H1 (cell line): ENCODE results near the gene ACKR3. TPM values are rescaled to one million over a fixed set of nuclear protein-coding genes. Genes with fewer than 3 reads are reported as not detected.

ENCODE experiments used
- CTCF ChIA-PET: fragments of 300-600 bp; sonication (Branson Sonifier 250); formaldehyde crosslinking; loops from one replicate; lab custom pipeline; 2021; ENCODE audit not compliant: partially characterized antibody; lab: Charles Lee
- POLR2A ChIA-PET: fragments of 300-600 bp; sonication (Branson Sonifier 250); formaldehyde crosslinking; loops from one replicate; lab custom pipeline; 2021; ENCODE audit warnings: inconsistent platforms; ENCODE audit not compliant: partially characterized antibody; lab: Charles Lee
- DNase-seq, 2 experiments: peaks; one replicate each; pipeline versions ENCODE4 v3.0.0 to v3.0.0-alpha.2; 2010 to 2022; ENCODE audit warnings: low spot score in 2 of 2, low read depth in 1 of 2, mixed read lengths in 1 of 2
- FAIRE-seq: peaks from 2 replicates; lab custom pipeline; 2011; peaks lifted over from hg19 to GRCh38; lab: Jason Lieb, UNC
- H2AFZ ChIP-seq: 2 replicates; pipeline ENCODE4 v1.8.1; 2012; ENCODE audit warnings: low read length, inconsistent platforms
- H2AK5ac ChIP-seq: 2 replicates; pipeline ENCODE4 v1.6.1; 2013; ENCODE audit warnings: low read depth, low read length
- H2BK120ac ChIP-seq: replicated peaks from 2 replicates; pipeline ENCODE3; 2013; ENCODE audit warnings: low read depth, low read length, inconsistent platforms
- H2BK12ac ChIP-seq: 2 replicates; pipeline ENCODE4 v1.6.1; 2013; ENCODE audit warnings: low read depth, low read length
- H2BK15ac ChIP-seq: 2 replicates; pipeline ENCODE4 v1.6.1; 2013; ENCODE audit warnings: low read length
- H2BK20ac ChIP-seq: 2 replicates; pipeline ENCODE4 v1.6.1; 2013; ENCODE audit warnings: low read length
- H2BK5ac ChIP-seq: 2 replicates; pipeline ENCODE4 v1.6.1; 2013; ENCODE audit warnings: low read depth, low read length
- H3K14ac ChIP-seq: 2 replicates; pipeline ENCODE4 v1.6.1; 2013; ENCODE audit warnings: inconsistent platforms; ENCODE audit not compliant: insufficient read length
- H3K18ac ChIP-seq: 2 replicates; pipeline ENCODE4 v1.6.1; 2013; ENCODE audit warnings: low read length; ENCODE audit errors: extremely low read depth
- H3K23ac ChIP-seq: 2 replicates; pipeline ENCODE4 v1.6.1; 2013; ENCODE audit warnings: inconsistent platforms; ENCODE audit not compliant: insufficient read length
- H3K23me2 ChIP-seq: 2 replicates; pipeline ENCODE4 v1.6.1; 2013; ENCODE audit warnings: low read depth, low read length
- H3K27ac ChIP-seq: 2 replicates; pipeline ENCODE4 v1.6.1; 2011; ENCODE audit warnings: low read depth, low read length, inconsistent platforms
- H3K27me3 ChIP-seq, 4 experiments: replicated peaks in 1 of 4; 1 replicate in 1 of 4; 2 replicates in 3 of 4; pipeline versions ENCODE4 v1.6.1 to v1.8.1; 2011 to 2013; ENCODE audit warnings: low read length in 3 of 4, mild to moderate bottlenecking in 3 of 4, inconsistent platforms in 2 of 4, mixed read lengths in 2 of 4, moderate library complexity in 1 of 4; ENCODE audit not compliant: control insufficient read depth in 3 of 4, insufficient read depth in 3 of 4; ENCODE audit errors: extremely low read depth in 1 of 4
- H3K36me3 ChIP-seq, 4 experiments: 2 replicates each; pipeline versions ENCODE4 v1.6.1 to v1.8.1; 2011 to 2013; ENCODE audit warnings: mild to moderate bottlenecking in 4 of 4, low read length in 3 of 4, moderate library complexity in 2 of 4, control low read depth in 1 of 4, inconsistent platforms in 1 of 4; ENCODE audit not compliant: insufficient read depth in 4 of 4, control insufficient read depth in 2 of 4
- H3K4ac ChIP-seq: replicated peaks from 2 replicates; pipeline ENCODE3; 2013; ENCODE audit warnings: low read length, low read depth, mixed read lengths, inconsistent platforms; ENCODE audit not compliant: insufficient read length
- H3K4me1 ChIP-seq, 4 experiments: replicated peaks in 1 of 4; 1 replicate in 1 of 4; 2 replicates in 3 of 4; pipeline versions ENCODE4 v1.6.1 to v1.8.1; 2011 to 2013; ENCODE audit warnings: low read length in 3 of 4, inconsistent platforms in 2 of 4, mixed read lengths in 1 of 4; ENCODE audit not compliant: insufficient read depth in 4 of 4, control insufficient read depth in 3 of 4
- H3K4me2 ChIP-seq, 2 experiments: 2 replicates each; pipeline versions ENCODE4 v1.6.1 to v1.8.1; 2011 to 2013; ENCODE audit warnings: low read depth in 2 of 2, low read length in 2 of 2, control low read depth in 1 of 2, inconsistent platforms in 1 of 2, mild to moderate bottlenecking in 1 of 2; ENCODE audit not compliant: insufficient read depth in 1 of 2
- H3K4me3 ChIP-seq, 4 experiments: fragments of 200-600, 300-600 bp in 1 of 4; sonication (generic), shearing (Covaris generic), sonication (Bioruptor Twin) in 1 of 4; 2 replicates each; pipeline versions ENCODE4 v1.5.1 to v1.8.1; 2011 to 2016; ENCODE audit warnings: low read length in 4 of 4, low read depth in 3 of 4, control low read depth in 2 of 4, inconsistent platforms in 2 of 4, mild to moderate bottlenecking in 2 of 4, mixed read lengths in 1 of 4, moderate library complexity in 1 of 4; ENCODE audit not compliant: insufficient read depth in 2 of 4; ENCODE audit errors: extremely low read depth in 1 of 4
- H3K56ac ChIP-seq: replicated peaks from 2 replicates; pipeline ENCODE3; 2013; ENCODE audit warnings: low read depth, mild to moderate bottlenecking, mixed read lengths, low read length, inconsistent platforms; ENCODE audit not compliant: insufficient read length
- H3K79me1 ChIP-seq: 2 replicates; pipeline ENCODE4 v1.6.1; 2013; ENCODE audit warnings: low read depth, low read length, control low read depth
- H3K79me2 ChIP-seq, 2 experiments: 2 replicates each; pipeline versions ENCODE4 v1.6.1 to v1.8.1; 2012 to 2013; ENCODE audit warnings: low read length in 2 of 2, mild to moderate bottlenecking in 2 of 2, inconsistent platforms in 1 of 2; ENCODE audit not compliant: insufficient read depth in 2 of 2, control insufficient read depth in 1 of 2
- H3K9ac ChIP-seq, 4 experiments: replicated peaks in 1 of 4; 1 replicate in 1 of 4; 2 replicates in 3 of 4; pipeline versions ENCODE4 v1.6.1 to v1.8.1; 2011 to 2013; ENCODE audit warnings: low read depth in 3 of 4, low read length in 3 of 4, control low read depth in 2 of 4, mild to moderate bottlenecking in 2 of 4, moderate library complexity in 2 of 4, inconsistent platforms in 1 of 4; ENCODE audit errors: extremely low read depth in 1 of 4
- H3K9me3 ChIP-seq, 2 experiments: 2 replicates each; pipeline versions ENCODE4 v1.6.1 to v1.8.1; 2012 to 2013; ENCODE audit warnings: mild to moderate bottlenecking in 2 of 2, moderate library complexity in 2 of 2, control low read depth in 1 of 2, inconsistent platforms in 1 of 2, low read depth in 1 of 2, low read length in 1 of 2, mixed read lengths in 1 of 2; ENCODE audit not compliant: insufficient read depth in 2 of 2
- H4K20me1 ChIP-seq, 2 experiments: replicated peaks in 1 of 2; 2 replicates each; pipeline versions ENCODE3 to v1.8.1; 2011 to 2013; ENCODE audit warnings: inconsistent platforms in 2 of 2, low read length in 2 of 2, mild to moderate bottlenecking in 1 of 2; ENCODE audit not compliant: insufficient read depth in 2 of 2, control insufficient read depth in 1 of 2
- H4K5ac ChIP-seq: 2 replicates; pipeline ENCODE4 v1.6.1; 2013; ENCODE audit warnings: low read length, low read depth, mixed read lengths, inconsistent platforms; ENCODE audit not compliant: insufficient read length
- H4K8ac ChIP-seq: 2 replicates; pipeline ENCODE4 v1.8.0; 2013; ENCODE audit warnings: mild to moderate bottlenecking, moderate library complexity, low read length, inconsistent platforms; ENCODE audit not compliant: insufficient read depth; ENCODE audit errors: extremely low read depth
- H4K91ac ChIP-seq: replicated peaks from 2 replicates; pipeline ENCODE3; 2013; ENCODE audit warnings: low read length, mixed read lengths, inconsistent platforms; ENCODE audit not compliant: insufficient read length
- ASH2L ChIP-seq: fragments of 200-600, 300-600 bp; sonication (generic); IDR thresholded peaks from one replicate; pipeline ENCODE4 v1.7.1; 2017; ENCODE audit warnings: low read length
- CBX8 ChIP-seq: fragments of 300-800, 300-1000 bp; sonication (generic); IDR thresholded peaks from 2 replicates; pipeline ENCODE4 v1.7.1; 2016; ENCODE audit warnings: low read depth, low read length, borderline replicate concordance
- HDAC6 ChIP-seq: IDR thresholded peaks from one replicate; pipeline ENCODE4 v1.7.1; 2012; ENCODE audit warnings: low read depth, mild to moderate bottlenecking, inconsistent platforms, low read length, moderate library complexity
- JUN ChIP-seq: IDR thresholded peaks from 2 replicates; pipeline ENCODE4 v1.6.1; 2011; ENCODE audit warnings: low read depth, mild to moderate bottlenecking, improper control_type of control experiment, low read length
- KDM5A ChIP-seq: fragments of 200-600 bp; IDR thresholded peaks from 2 replicates; pipeline ENCODE4 v1.7.1; 2012; ENCODE audit warnings: mild to moderate bottlenecking, low read length, inconsistent platforms, mixed read lengths
- NRF1 ChIP-seq: IDR thresholded peaks from 2 replicates; pipeline ENCODE4 v1.6.1; 2011; ENCODE audit warnings: mild to moderate bottlenecking, low read depth, low read length, improper control_type of control experiment
- POLR2AphosphoS5 ChIP-seq: IDR thresholded peaks from 2 replicates; pipeline ENCODE4 v1.6.1; 2011; ENCODE audit warnings: low read depth, low read length
- SIN3A ChIP-seq, 2 experiments: IDR thresholded peaks in 1 of 2; conservative IDR thresholded peaks in 1 of 2; 2 replicates each; pipeline ENCODE4 v1.6.1; 2011 to 2012; ENCODE audit warnings: low read length in 2 of 2, improper control_type of control experiment in 1 of 2, low read depth in 1 of 2, mild to moderate bottlenecking in 1 of 2
- SIX5 ChIP-seq: IDR thresholded peaks from 2 replicates; pipeline ENCODE4 v1.6.1; 2011; ENCODE audit warnings: mild to moderate bottlenecking, low read depth, low read length
- SP2 ChIP-seq: IDR thresholded peaks from 2 replicates; pipeline ENCODE4 v1.6.1; 2012; ENCODE audit warnings: mild to moderate bottlenecking, low read length, inconsistent platforms
- SRF ChIP-seq: IDR thresholded peaks from 2 replicates; pipeline ENCODE4 v1.6.1; 2011; ENCODE audit warnings: mild to moderate bottlenecking, low read depth, low read length, moderate library complexity
- SUZ12 ChIP-seq: fragments of 200-600 bp; sonication (generic); IDR thresholded peaks from 2 replicates; pipeline ENCODE4 v1.6.1; 2012; ENCODE audit warnings: mild to moderate bottlenecking, inconsistent platforms, low read length, moderate library complexity, mixed read lengths
- TAF1 ChIP-seq: IDR thresholded peaks from 2 replicates; pipeline ENCODE4 v1.6.1; 2011; ENCODE audit warnings: mild to moderate bottlenecking, low read depth, low read length
- USF2 ChIP-seq: IDR thresholded peaks from 2 replicates; pipeline ENCODE4 v1.6.1; 2011; ENCODE audit warnings: low read length, improper control_type of control experiment
- WGBS, 2 experiments: shearing (Covaris generic) in 1 of 2; methylation state at CpG; one replicate each; pipeline versions ENCODE4 v1.1.6 to v1.1.7; 2013 to 2015; ENCODE audit warnings: low lambda C conversion rate in 2 of 2, mixed read lengths in 2 of 2, inconsistent platforms in 1 of 2, low coverage in 1 of 2, missing lambda C conversion rate in 1 of 2; ENCODE audit not compliant: insufficient replicate concordance in 2 of 2, insufficient coverage in 1 of 2, insufficient read length in 1 of 2; ENCODE audit errors: extremely low coverage in 1 of 2, missing lambda C conversion rate in 1 of 2; 5-methylcytosine and 5-hydroxymethylcytosine counted together
- polyA plus RNA-seq, 7 experiments: library from polyadenylated mRNA; depleted of rRNA in 3 of 7; stranded (reverse) in 5 of 7; unstranded in 2 of 7; fragments of >200 nt in 5 of 7; fragments of 200-250 nt in 2 of 7; gene quantifications; 1 replicate in 5 of 7; 2 replicates in 1 of 7; 4 replicates in 1 of 7; pipeline versions ENCODE4 v1.2.1 to v1.2.3, GENCODE V29; 2011 to 2013; ENCODE audit warnings: missing spikeins in 2 of 7, mixed read lengths in 2 of 7
- total RNA-seq: library from RNA; stranded (reverse); fragmentation: NEBNext Ultra II Directional; extraction: Animal tissue kit (Norgen Biotek cat#: 25700); gene quantifications from 2 replicates; pipeline ENCODE4 v1.2.1, GENCODE V29; 2021

ACKR3 gene
- total and polyA plus RNA-seq, 2 of the 8 experiments (the other 6 are each of a cell fraction or from before 2014, with no cell fraction given): 1.4 to 24.4 TPM

- H3K23me2 ChIP-seq: no peaks in the 10 kb centered on the region
- WGBS, 2 experiments: 82% methylated on average over 6 of the region's 6 CpGs; no CpG with 5 or more reads in 1 of the 2 experiments
- H2BK120ac ChIP-seq: no peak overlapping the region
- H4K8ac ChIP-seq: no peak overlapping the region
- H2AFZ ChIP-seq: no peak overlapping the region
- H3K18ac ChIP-seq: no peak overlapping the region
- H3K79me1 ChIP-seq: no peaks in the 10 kb centered on the region
- no peak overlapping the region for H3K56ac ChIP-seq
- H3K9me3 ChIP-seq: no peaks in the 10 kb centered on the region
- ChIA-PET CTCF (interaction anchor here (0.6 to 6.0 kb wide), 7 partner anchors 8 to 46 kb away, joined by 3 to 35 read pairs (median 3); no protein-coding TSS in a partner anchor), POLR2A (interaction anchor here (1.4 kb wide), 1 partner anchor 15 kb away, joined by 3 read pairs; no protein-coding TSS in a partner anchor)
- H3K4me3 ChIP-seq: no peak overlapping the region
- H3K14ac ChIP-seq: no peak overlapping the region
- no peak overlapping the region for H4K91ac ChIP-seq
- H3K4me2 ChIP-seq: no peak overlapping the region
- H4K5ac ChIP-seq: no peak overlapping the region
- no peak overlapping the region for H2BK15ac ChIP-seq
- H3K4ac ChIP-seq: no peak overlapping the region
- no peak overlapping the region for H3K9ac ChIP-seq
- H4K20me1 ChIP-seq: no peaks in the 10 kb centered on the region
- no peak overlapping the region for H2AK5ac ChIP-seq
- peaks cover 0 to 3% (median 0%) of the 10 kb centered on the region in 4 experiments; a peak in 1 of 7 replicates for H3K27me3 ChIP-seq
- H3K79me2 ChIP-seq: no peaks in the 10 kb centered on the region
- H3K4me1 ChIP-seq: peaks cover 0 to 3% (median 3%) of the 10 kb centered on the region in 4 experiments; a peak in 3 of 7 replicates
- H2BK20ac ChIP-seq: no peak overlapping the region
- FAIRE-seq (no peak), DNase-seq (no peak)
- no peak overlapping the region for H3K23ac ChIP-seq
- no peak overlapping the region for H2BK12ac ChIP-seq
- no peak overlapping the region for H2BK5ac ChIP-seq
- H3K36me3 ChIP-seq: no peaks in the 10 kb centered on the region
- H3K27ac ChIP-seq: no peak overlapping the region
- TF ChIP-seq SUZ12: no peak
- no peak for TF ChIP-seq HDAC6
- TF ChIP-seq CBX8: no peak
- TF ChIP-seq SIX5: no peak
- TF ChIP-seq SP2: no peak
- TF ChIP-seq ASH2L: no peak
- no peak for TF ChIP-seq TAF1
- TF ChIP-seq POLR2AphosphoS5: no peak
- no peak for TF ChIP-seq KDM5A
- no peak for TF ChIP-seq SIN3A (conservative IDR thresholded peaks at IDR 0.05 in 1 of 2, IDR thresholded peaks at IDR 0.05 in 1 of 2; ENCODE audit: low read depth in 1 of 2, low read length in 2 of 2)
- no peak for TF ChIP-seq NRF1
- TF ChIP-seq JUN: no peak
- no peak for TF ChIP-seq SRF
- TF ChIP-seq USF2: no peak
Measured at GRCh38 chr2:236617221-236617737, 47.7 kb downstream of the ACKR3 start.
